Breast epithelium (tissue), 4 donors: ENCODE results near the gene GPER1. TPM values are rescaled to one million over a fixed set of nuclear protein-coding genes. Genes with fewer than 3 reads are reported as not detected.

Experiments used
- DNase-seq, 2 donors: peaks; one replicate each; pipeline ENCODE4 v3.0.0-alpha.2; 2019; ENCODE audit warnings: low spot score in 2 of 2
- H3K27ac ChIP-seq, 2 donors: fragments of 200-600 bp; sonication (generic) in 1 of 2; one replicate each; pipeline ENCODE4 v1.5.1; 2016 to 2019; ENCODE audit warnings: mild to moderate bottlenecking in 1 of 2
- H3K27me3 ChIP-seq, 2 donors: fragments of 200-600 bp; sonication (generic) in 1 of 2; one replicate each; pipeline versions ENCODE4 v1.5.1 to v1.6.0; 2017 to 2019; ENCODE audit warnings: control low read depth in 1 of 2, mild to moderate bottlenecking in 1 of 2
- H3K36me3 ChIP-seq: fragments of 200-600 bp; one replicate; pipeline ENCODE4 v1.5.1; 2019
- H3K4me1 ChIP-seq, 2 donors: fragments of 200-600 bp; sonication (generic); one replicate each; pipeline ENCODE4 v1.5.1; 2016 to 2019; ENCODE audit warnings: control low read depth in 1 of 2
- H3K4me3 ChIP-seq, 3 donors: fragments of 200-600 bp; sonication (generic); 1 replicate in 2 of 3; 2 replicates in 1 of 3; pipeline ENCODE4 v1.5.1; 2016 to 2019; ENCODE audit warnings: mild to moderate bottlenecking in 3 of 3, moderate library complexity in 2 of 3
- H3K9me3 ChIP-seq, 2 donors: fragments of 200-600 bp; sonication (generic) in 1 of 2; one replicate each; pipeline ENCODE4 v1.5.1; 2016 to 2019; ENCODE audit warnings: control low read depth in 1 of 2
- POLR2A ChIP-seq: fragments of 450-650 bp; IDR thresholded peaks from one replicate; pipeline ENCODE4 v1.6.1; 2016; ENCODE audit warnings: antibody characterized with exemption, mild to moderate bottlenecking, moderate library complexity
- POLR2AphosphoS5 ChIP-seq, 3 donors: sonication (generic); formaldehyde crosslinking; IDR thresholded peaks; one replicate each; pipeline ENCODE4 v1.6.1; 2017; ENCODE audit warnings: antibody characterized with exemption in 3 of 3
- intact Hi-C: fragments of 100-400 bp; cut with DNase I; formaldehyde crosslinking; loops from one replicate; pipeline ENCODE4 v1.15.1; 2023; ENCODE audit warnings: low total_unique reads
- total RNA-seq, 3 donors: library from RNA; depleted of rRNA; stranded (reverse); fragments of >200 nt; gene quantifications; one replicate each; pipeline ENCODE4 v1.1.0, GENCODE V29; 2016
- TF ChIP-seq, protein P1 (sequence below), 3 donors: fragments of 450-650 bp; IDR thresholded peaks; one replicate each; pipeline ENCODE4 v1.5.1; 2016 to 2017; ENCODE audit warnings: antibody characterized with exemption in 3 of 3, mild to moderate bottlenecking in 3 of 3, moderate library complexity in 3 of 3

Gene GPER1
- total RNA-seq, 3 donors from 2014 or later, result 2.6 to 3.3 (median 3.2) TPM

GRCh38 chr7:1130021-1130990 is 42.4 kb downstream of the GPER1 start:
- H3K27me3 ChIP-seq, result no peaks in the 10 kb centered on the region
- no peaks in the 10 kb centered on the region for H3K4me1 ChIP-seq
- peak in 1 of 2 donors; percentile 38 for DNase-seq
- no peak overlapping the region for H3K4me3 ChIP-seq
- no peak overlapping the region for H3K27ac ChIP-seq
- intact Hi-C loops, result no loop called here
- H3K9me3 ChIP-seq, result no peaks in the 10 kb centered on the region
- no peak for TF ChIP-seq POLR2AphosphoS5 (IDR thresholded peaks at IDR 0.05)
- TF ChIP-seq POLR2A, result no peak
- TF ChIP-seq, protein P1, sequence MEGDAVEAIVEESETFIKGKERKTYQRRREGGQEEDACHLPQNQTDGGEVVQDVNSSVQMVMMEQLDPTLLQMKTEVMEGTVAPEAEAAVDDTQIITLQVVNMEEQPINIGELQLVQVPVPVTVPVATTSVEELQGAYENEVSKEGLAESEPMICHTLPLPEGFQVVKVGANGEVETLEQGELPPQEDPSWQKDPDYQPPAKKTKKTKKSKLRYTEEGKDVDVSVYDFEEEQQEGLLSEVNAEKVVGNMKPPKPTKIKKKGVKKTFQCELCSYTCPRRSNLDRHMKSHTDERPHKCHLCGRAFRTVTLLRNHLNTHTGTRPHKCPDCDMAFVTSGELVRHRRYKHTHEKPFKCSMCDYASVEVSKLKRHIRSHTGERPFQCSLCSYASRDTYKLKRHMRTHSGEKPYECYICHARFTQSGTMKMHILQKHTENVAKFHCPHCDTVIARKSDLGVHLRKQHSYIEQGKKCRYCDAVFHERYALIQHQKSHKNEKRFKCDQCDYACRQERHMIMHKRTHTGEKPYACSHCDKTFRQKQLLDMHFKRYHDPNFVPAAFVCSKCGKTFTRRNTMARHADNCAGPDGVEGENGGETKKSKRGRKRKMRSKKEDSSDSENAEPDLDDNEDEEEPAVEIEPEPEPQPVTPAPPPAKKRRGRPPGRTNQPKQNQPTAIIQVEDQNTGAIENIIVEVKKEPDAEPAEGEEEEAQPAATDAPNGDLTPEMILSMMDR (IDR thresholded peaks at IDR 0.05), result no peak
- no peaks in the 10 kb centered on the region for H3K36me3 ChIP-seq

GRCh38 chr7:1131471-1132265 is 43.8 kb downstream of the GPER1 start:
- no peaks in the 10 kb centered on the region for H3K9me3 ChIP-seq
- no peak overlapping the region for H3K27ac ChIP-seq
- TF ChIP-seq POLR2A (no peak), POLR2AphosphoS5 (IDR thresholded peaks at IDR 0.05) (no peak)
- TF ChIP-seq, protein P1 (IDR thresholded peaks at IDR 0.05), result no peak
- intact Hi-C loops, result no loop called here
- H3K4me1 ChIP-seq, result no peaks in the 10 kb centered on the region
- H3K36me3 ChIP-seq, result no peaks in the 10 kb centered on the region
- no peak overlapping the region for H3K4me3 ChIP-seq
- DNase-seq, result no peak
- H3K27me3 ChIP-seq, result no peaks in the 10 kb centered on the region

DNA sequence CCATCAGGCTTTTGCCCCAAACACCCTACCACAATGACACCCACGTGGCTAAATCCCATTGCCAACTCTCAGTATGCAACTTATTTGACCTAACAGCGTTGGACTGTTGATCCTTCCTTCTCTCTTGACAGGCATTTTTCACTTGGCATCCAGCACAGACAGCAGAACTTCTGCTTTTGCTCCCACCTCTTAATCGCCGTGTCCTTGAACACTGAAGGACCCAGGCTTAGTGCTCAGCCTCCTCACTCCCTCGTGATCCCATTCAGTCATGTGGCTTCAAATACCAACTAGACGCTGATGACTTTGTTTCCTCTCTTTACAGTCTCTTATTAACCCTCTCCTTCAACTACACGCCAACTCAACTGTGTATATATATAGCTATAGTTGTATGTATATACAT is 47.0 kb downstream of the GPER1 start:
- intact Hi-C loops, result no loop called here
- peak in 1 of 2 donors; percentile 3 for DNase-seq
- no peak for TF ChIP-seq POLR2A
- TF ChIP-seq, protein P1 (IDR thresholded peaks at IDR 0.05), result no peak
- Histone ChIP-seq H3K4me3 (no peak overlapping the region), H3K4me1 (peaks cover 0 to 5% of the 10 kb centered on the region in 2 donors), H3K27ac (no peak overlapping the region), H3K36me3 (no peaks in the 10 kb centered on the region), H3K9me3 (no peaks in the 10 kb centered on the region), H3K27me3 (no peaks in the 10 kb centered on the region)

DNA sequence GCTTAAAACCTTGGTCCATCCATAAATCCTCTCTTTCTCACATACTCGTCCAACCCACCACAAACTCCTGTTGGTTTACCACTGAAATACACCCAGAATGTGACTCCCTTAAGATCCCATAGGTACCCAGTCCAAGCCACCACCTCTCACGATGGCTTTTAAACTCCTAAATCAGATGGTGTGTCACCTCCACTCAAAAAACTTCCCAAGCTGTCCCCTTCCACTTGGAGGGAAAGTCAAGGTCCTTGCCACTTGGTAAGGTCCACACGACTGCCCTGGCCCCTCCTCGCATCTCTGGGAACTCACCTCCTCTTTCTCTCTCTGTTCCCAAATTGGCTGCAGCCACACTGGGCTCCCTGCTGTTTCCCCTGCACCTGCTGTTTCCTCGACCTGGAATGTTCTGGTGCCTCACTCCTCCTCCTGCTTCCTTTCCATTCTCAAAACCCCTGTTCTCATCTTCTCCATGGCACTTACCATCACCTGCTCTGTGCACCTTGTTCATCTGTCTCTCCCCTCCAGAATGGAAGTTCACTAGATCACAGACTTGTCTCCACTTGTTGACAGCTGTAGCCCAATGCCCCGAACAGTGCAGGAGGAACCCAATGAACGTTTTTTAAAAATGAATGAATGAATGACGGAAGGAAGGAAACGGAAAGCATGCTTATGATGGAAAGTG is 49.1 kb downstream of the GPER1 start:
- DNase-seq, result peak in 1 of 2 donors; percentile 39
- Histone ChIP-seq H3K27ac (no peak overlapping the region), H3K27me3 (no peaks in the 10 kb centered on the region), H3K36me3 (no peaks in the 10 kb centered on the region), H3K9me3 (no peaks in the 10 kb centered on the region), H3K4me3 (peak overlapping the region; percentile 74 to 99 (median 87)), H3K4me1 (peaks cover 0 to 5% of the 10 kb centered on the region in 2 donors)
- intact Hi-C loops, result no loop called here
- TF ChIP-seq POLR2AphosphoS5 (IDR thresholded peaks at IDR 0.05) (no peak), POLR2A (no peak)
- TF ChIP-seq, protein P1 (IDR thresholded peaks at IDR 0.05), result no peak
